NB4 (cell line): ENCODE results near the gene ZNF205.
A peak's percentile ranks its signal among the peaks of the same experiment; 100 is the strongest.

Experiments
- DNase-seq: peaks from one replicate; pipeline ENCODE4 v3.0.0; 2010; ENCODE audit warnings: low read depth
- H3K4me3 ChIP-seq: one replicate; pipeline ENCODE4 v1.5.1; 2011; ENCODE audit warnings: mild to moderate bottlenecking, low read depth, low read length, moderate library complexity
- CTCF ChIP-seq: IDR thresholded peaks from one replicate; pipeline ENCODE4 v1.5.1; 2012; ENCODE audit warnings: low read depth, low read length
- MAX ChIP-seq: IDR thresholded peaks from 2 replicates; pipeline ENCODE4 v1.6.1; 2011; ENCODE audit warnings: low read depth, low read length
- MYC ChIP-seq: IDR thresholded peaks from 2 replicates; pipeline ENCODE4 v1.6.1; 2011; ENCODE audit warnings: low read depth, low read length
- POLR2A ChIP-seq: IDR thresholded peaks from 2 replicates; pipeline ENCODE4 v1.6.1; 2011; ENCODE audit warnings: mild to moderate bottlenecking; ENCODE audit not compliant: insufficient read length; ENCODE audit errors: extremely low read depth

Gene ZNF205

DNA sequence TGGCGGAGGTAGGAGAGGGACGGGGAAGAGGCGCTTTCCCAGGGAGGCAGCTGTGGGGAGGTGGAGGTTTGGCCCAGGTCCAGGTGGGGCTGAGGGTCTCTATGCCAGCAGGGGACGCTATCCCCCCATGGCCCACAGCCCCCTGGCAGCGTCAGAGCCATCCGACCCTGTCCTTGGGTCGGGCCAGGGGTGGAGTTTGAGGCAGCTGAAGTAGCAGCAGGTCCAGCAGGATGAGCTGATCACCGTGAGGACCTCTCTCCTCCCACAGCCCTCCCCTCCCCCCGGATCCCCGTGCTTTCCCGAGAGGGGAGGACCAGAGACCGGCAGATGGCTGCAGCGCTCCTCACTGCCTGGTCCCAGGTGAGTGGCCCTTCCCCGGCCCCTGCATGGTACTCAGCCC is 3.2 kb downstream of the ZNF205 start:
- TF ChIP-seq MAX (no peak), CTCF (peak; percentile 8)
- H3K4me3 ChIP-seq: no peak overlapping the region
- no peak for DNase-seq

DNA sequence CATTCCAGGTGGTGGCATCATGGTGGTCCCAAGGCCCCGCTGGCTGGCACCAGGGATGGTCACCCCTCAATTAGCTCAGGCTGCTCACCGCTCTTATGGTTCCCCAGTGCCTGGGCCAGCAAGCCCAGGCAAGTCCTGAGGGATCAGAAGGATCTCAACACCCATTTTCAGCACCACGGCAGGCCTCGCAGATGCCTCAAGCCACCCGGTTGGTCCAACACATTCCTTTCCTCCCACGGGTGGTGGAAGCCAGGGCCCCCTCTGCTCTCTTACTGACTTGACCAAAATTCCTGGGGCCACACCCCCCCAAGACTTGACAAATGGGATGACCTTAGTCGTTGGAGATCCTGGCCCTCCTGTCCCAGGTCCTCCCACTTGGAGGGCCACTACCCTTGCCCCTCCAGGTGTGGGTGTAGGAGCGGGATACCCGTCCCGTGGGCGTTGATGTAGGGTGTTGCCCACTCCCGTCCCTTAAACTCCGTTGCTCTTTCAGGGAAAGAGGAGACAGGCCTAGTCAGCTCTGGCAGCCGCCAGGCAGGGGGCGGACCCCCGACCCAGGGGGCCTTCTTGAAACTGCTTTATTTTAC is 5.9 kb downstream of the ZNF205 start:
- TF ChIP-seq MAX: no peak
- no peak for TF ChIP-seq MYC
- TF ChIP-seq CTCF: no peak
- TF ChIP-seq POLR2A: no peak
- no peak for DNase-seq
- no peak overlapping the region for H3K4me3 ChIP-seq

DNA sequence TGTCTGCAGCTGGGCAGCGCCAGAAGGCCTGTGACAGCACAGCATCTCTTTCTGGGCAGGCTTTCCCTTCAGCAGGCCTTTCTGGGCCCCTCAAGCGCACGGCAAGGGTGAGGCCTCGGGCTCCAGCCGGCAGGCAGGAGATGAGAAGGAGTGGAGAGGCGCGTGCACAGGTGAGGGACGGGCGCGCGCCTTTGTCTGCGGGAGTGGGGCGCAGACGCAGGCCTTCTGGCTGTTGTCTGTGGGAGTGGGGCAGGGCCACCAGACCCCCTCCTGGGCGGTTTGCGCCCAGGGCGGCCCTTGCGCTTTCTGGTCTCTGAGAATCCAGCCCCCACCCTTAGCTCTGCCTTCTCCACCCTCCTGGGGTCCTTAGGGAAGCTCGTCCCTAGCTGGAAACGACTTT is 6.5 kb downstream of the ZNF205 start:
- TF ChIP-seq MYC: no peak
- no peak for DNase-seq
- H3K4me3 ChIP-seq: no peak overlapping the region

DNA sequence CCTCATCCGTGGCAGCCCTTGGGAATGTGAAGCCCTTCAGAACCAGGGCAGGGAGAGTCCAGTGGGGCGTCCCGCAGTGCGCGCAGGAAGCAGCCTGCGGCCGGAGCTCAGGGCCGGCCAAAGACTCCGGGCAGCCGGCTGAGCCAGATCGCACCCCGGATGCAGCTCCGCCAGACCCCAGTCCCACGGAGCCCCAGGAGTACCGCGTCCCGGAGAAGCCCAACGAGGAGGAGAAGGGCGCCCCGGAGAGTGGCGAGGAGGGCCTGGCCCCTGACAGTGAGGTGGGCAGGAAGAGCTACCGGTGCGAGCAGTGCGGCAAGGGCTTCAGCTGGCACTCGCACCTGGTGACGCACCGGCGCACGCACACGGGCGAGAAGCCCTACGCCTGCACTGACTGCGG is 6.9 kb downstream of the ZNF205 start:
- TF ChIP-seq POLR2A (no peak), MAX (no peak), MYC (no peak), CTCF (no peak)
- H3K4me3 ChIP-seq: no peak overlapping the region
- DNase-seq: no peak

- no peak for TF ChIP-seq MYC
- TF ChIP-seq POLR2A: no peak
- TF ChIP-seq MAX: no peak
- TF ChIP-seq CTCF: no peak
- no peak for DNase-seq
- H3K4me3 ChIP-seq: no peak overlapping the region
Observed at GRCh38 chr16:3119701-3120408, 7.5 kb downstream of the ZNF205 start.

DNA sequence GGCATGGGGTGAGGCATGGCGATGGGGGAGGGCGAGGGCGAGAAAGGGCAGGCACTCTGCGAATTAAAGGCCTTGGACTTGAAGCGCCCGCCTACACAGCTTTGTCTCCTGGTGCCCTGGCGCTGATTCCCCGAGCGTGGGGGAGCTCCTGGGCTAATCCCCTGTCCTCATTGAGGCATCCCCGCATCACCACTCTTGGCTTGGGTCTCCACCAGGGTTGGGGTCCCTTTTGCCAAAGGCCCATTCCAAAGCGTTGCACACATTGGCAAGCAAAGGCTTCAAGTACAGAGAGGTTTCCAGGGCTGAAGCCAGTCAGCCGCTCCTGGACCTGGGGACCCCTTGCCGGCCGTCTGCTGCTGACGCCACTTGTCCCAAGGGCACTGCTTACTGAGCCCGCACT is 8.0 kb downstream of the ZNF205 start:
- TF ChIP-seq POLR2A (no peak), MYC (no peak), CTCF (no peak), MAX (no peak)
- no peak for DNase-seq
- H3K4me3 ChIP-seq: no peak overlapping the region
